ENCODE data around the gene DVL1. TPM values are rescaled to one million over a fixed set of nuclear protein-coding genes. Genes with fewer than 3 reads are reported as not detected.

Gene DVL1
- total RNA-seq, result 45.8 TPM
- 10 to 100 TPM; 38.2 to 50.5 (median 46.7) TPM for polyA plus RNA-seq (ENCODE audit: insufficient read depth in 1 of 8, insufficient read length in 8 of 8, low replicate concordance in 1 of 8)
- long read RNA-seq, donor 1, partial matches to known transcripts, result 0 of 1 reads
- long read RNA-seq, donor 1, other reads (novel, unspliced or antisense), result 0 of 1 reads
- long read RNA-seq, donor 2, result 0 reads
- long read RNA-seq, donor 3, transcript DVL1-202 (15 exons, 2,926 nt), result major isoform, 7 of 11 reads
- long read RNA-seq, donor 3, partial matches to known transcripts, result 0 of 11 reads
- long read RNA-seq, donor 3, other reads (novel, unspliced or antisense), result 0 of 11 reads
- long read RNA-seq, donor 4, partial matches to known transcripts, result 0 of 1 reads
- long read RNA-seq, donor 4, other reads (novel, unspliced or antisense), result 0 of 1 reads
- long read RNA-seq, donor 5, transcript DVL1-202 (15 exons, 2,926 nt), result major isoform, 5 of 9 reads
- long read RNA-seq, donor 5, partial matches to known transcripts, result 0 of 9 reads
- long read RNA-seq, donor 5, other reads (novel, unspliced or antisense), result 0 of 9 reads
- long read RNA-seq, donor 6, transcript DVL1-202 (15 exons, 2,926 nt), result major isoform, 9 of 10 reads
- long read RNA-seq, donor 6, partial matches to known transcripts, result 0 of 10 reads
- long read RNA-seq, donor 6, other reads (novel, unspliced or antisense), result 0 of 10 reads
- long read RNA-seq, donor 7, partial matches to known transcripts, result 0 of 2 reads
- long read RNA-seq, donor 7, other reads (novel, unspliced or antisense), result 0 of 2 reads
- long read RNA-seq, donor 8, result 0 reads
- long read RNA-seq, donor 9, result 0 reads
- long read RNA-seq, donor 10, partial matches to known transcripts, result 0 of 1 reads
- long read RNA-seq, donor 10, other reads (novel, unspliced or antisense), result 0 of 1 reads
- long read RNA-seq, donor 11, partial matches to known transcripts, result 0 of 1 reads
- long read RNA-seq, donor 11, other reads (novel, unspliced or antisense), result 0 of 1 reads

- Histone ChIP-seq H3K4me1 (ENCODE audit: control insufficient read depth, insufficient read depth, low read length) (peaks cover 60% of the 10 kb centered on the region), H3K4me3 (ENCODE audit: low read length) (peak within 1 kb of the TSS; percentile 66), H3K27ac (ENCODE audit: low read length) (peak within 1 kb of the TSS; percentile 65), H3K27me3 (ENCODE audit: control insufficient read depth, insufficient read depth, low read length) (peaks cover 27% of the 10 kb centered on the region), H3K9me3 (replicated peaks; ENCODE audit: control insufficient read depth, low read depth, low read length) (no peaks in the 10 kb centered on the region), H3K36me3 (ENCODE audit: control insufficient read depth, insufficient read depth, low read length) (peaks cover 21% of the 10 kb centered on the region)
- under 1% methylated on average over 112 of the region's 122 CpGs for WGBS (ENCODE audit: insufficient coverage)
- DNase-seq, result peak; percentile 87
Measured at GRCh38 chr1:1349256-1350012, at the start of gene DVL1. DVL1 (minus strand) TSS chr1:1349418; CDS start chr1:1349065, 353 bp downstream.

- no peak for DNase-seq
- peak overlapping the region; percentile 42 for H3K27ac ChIP-seq (ENCODE audit: low read length)
- under 1% methylated on average over 51 of the region's 54 CpGs for WGBS (ENCODE audit: insufficient coverage)
- H3K27me3 ChIP-seq (ENCODE audit: control insufficient read depth, insufficient read depth, low read length), result no peaks in the 10 kb centered on the region
- peak overlapping the region; percentile 92 for H3K4me3 ChIP-seq (ENCODE audit: low read length)
- peaks cover 25% of the 10 kb centered on the region for H3K4me1 ChIP-seq (ENCODE audit: control insufficient read depth, insufficient read depth, low read length)
- peaks cover 62% of the 10 kb centered on the region for H3K36me3 ChIP-seq (ENCODE audit: control insufficient read depth, insufficient read depth, low read length)
- H3K9me3 ChIP-seq (replicated peaks; ENCODE audit: control insufficient read depth, low read depth, low read length), result no peaks in the 10 kb centered on the region
Measured at GRCh38 chr1:1398677-1399186, 49.5 kb upstream of the DVL1 start.

- Histone ChIP-seq H3K36me3 (ENCODE audit: control insufficient read depth, insufficient read depth, low read length) (peaks cover 65% of the 10 kb centered on the region), H3K4me3 (ENCODE audit: low read length) (peak overlapping the region; percentile 92), H3K27ac (ENCODE audit: low read length) (no peak overlapping the region), H3K4me1 (ENCODE audit: control insufficient read depth, insufficient read depth, low read length) (peaks cover 25% of the 10 kb centered on the region), H3K9me3 (replicated peaks; ENCODE audit: control insufficient read depth, low read depth, low read length) (no peaks in the 10 kb centered on the region), H3K27me3 (ENCODE audit: control insufficient read depth, insufficient read depth, low read length) (no peaks in the 10 kb centered on the region)
- 60% methylated on average over 11 of the region's 19 CpGs for WGBS (ENCODE audit: insufficient coverage)
- DNase-seq, result no peak
Measured at GRCh38 chr1:1397839-1398523, 48.8 kb upstream of the DVL1 start.

- Histone ChIP-seq H3K4me3 (ENCODE audit: low read length) (no peak overlapping the region), H3K27me3 (ENCODE audit: control insufficient read depth, insufficient read depth, low read length) (no peaks in the 10 kb centered on the region), H3K27ac (ENCODE audit: low read length) (no peak overlapping the region), H3K4me1 (ENCODE audit: control insufficient read depth, insufficient read depth, low read length) (peaks cover 14% of the 10 kb centered on the region), H3K36me3 (ENCODE audit: control insufficient read depth, insufficient read depth, low read length) (peaks cover 68% of the 10 kb centered on the region), H3K9me3 (replicated peaks; ENCODE audit: control insufficient read depth, low read depth, low read length) (no peaks in the 10 kb centered on the region)
- 91% methylated on average over 6 of the region's 11 CpGs for WGBS (ENCODE audit: insufficient coverage)
- no peak for DNase-seq
Measured at GRCh38 chr1:1395166-1395565, 45.9 kb upstream of the DVL1 start.

- H3K27ac ChIP-seq (ENCODE audit: low read length), result no peak overlapping the region
- no peak for DNase-seq
- peaks cover 10% of the 10 kb centered on the region for H3K4me1 ChIP-seq (ENCODE audit: control insufficient read depth, insufficient read depth, low read length)
- peaks cover 78% of the 10 kb centered on the region for H3K36me3 ChIP-seq (ENCODE audit: control insufficient read depth, insufficient read depth, low read length)
- H3K9me3 ChIP-seq (replicated peaks; ENCODE audit: control insufficient read depth, low read depth, low read length), result no peaks in the 10 kb centered on the region
- no peak overlapping the region for H3K4me3 ChIP-seq (ENCODE audit: low read length)
- no peaks in the 10 kb centered on the region for H3K27me3 ChIP-seq (ENCODE audit: control insufficient read depth, insufficient read depth, low read length)
- 94% methylated on average over 4 of the region's 7 CpGs for WGBS (ENCODE audit: insufficient coverage)
Measured at GRCh38 chr1:1394116-1394515, 44.9 kb upstream of the DVL1 start.

- no peak overlapping the region for H3K27ac ChIP-seq (ENCODE audit: low read length)
- H3K36me3 ChIP-seq (ENCODE audit: control insufficient read depth, insufficient read depth, low read length), result peaks cover 84% of the 10 kb centered on the region
- DNase-seq, result no peak
- H3K9me3 ChIP-seq (replicated peaks; ENCODE audit: control insufficient read depth, low read depth, low read length), result no peaks in the 10 kb centered on the region
- no peak overlapping the region for H3K4me3 ChIP-seq (ENCODE audit: low read length)
- WGBS (ENCODE audit: insufficient coverage), result 94% methylated on average over 9 of the region's 11 CpGs
- H3K27me3 ChIP-seq (ENCODE audit: control insufficient read depth, insufficient read depth, low read length), result no peaks in the 10 kb centered on the region
- peaks cover 10% of the 10 kb centered on the region for H3K4me1 ChIP-seq (ENCODE audit: control insufficient read depth, insufficient read depth, low read length)
Measured at GRCh38 chr1:1393428-1393827, 44.2 kb upstream of the DVL1 start.

- H3K27ac ChIP-seq (ENCODE audit: low read length), result no peak overlapping the region
- WGBS (ENCODE audit: insufficient coverage), result 92% methylated on average over 3 of the region's 4 CpGs
- no peaks in the 10 kb centered on the region for H3K27me3 ChIP-seq (ENCODE audit: control insufficient read depth, insufficient read depth, low read length)
- DNase-seq, result no peak
- H3K4me1 ChIP-seq (ENCODE audit: control insufficient read depth, insufficient read depth, low read length), result peaks cover 6% of the 10 kb centered on the region
- no peak overlapping the region for H3K4me3 ChIP-seq (ENCODE audit: low read length)
- peaks cover 84% of the 10 kb centered on the region for H3K36me3 ChIP-seq (ENCODE audit: control insufficient read depth, insufficient read depth, low read length)
- no peaks in the 10 kb centered on the region for H3K9me3 ChIP-seq (replicated peaks; ENCODE audit: control insufficient read depth, low read depth, low read length)
Measured at GRCh38 chr1:1393014-1393413, 43.8 kb upstream of the DVL1 start.

- H3K9me3 ChIP-seq (replicated peaks; ENCODE audit: control insufficient read depth, low read depth, low read length), result no peaks in the 10 kb centered on the region
- H3K27me3 ChIP-seq (ENCODE audit: control insufficient read depth, insufficient read depth, low read length), result no peaks in the 10 kb centered on the region
- DNase-seq, result no peak
- H3K4me3 ChIP-seq (ENCODE audit: low read length), result no peak overlapping the region
- 91% methylated on average over 10 of the region's 12 CpGs for WGBS (ENCODE audit: insufficient coverage)
- H3K27ac ChIP-seq (ENCODE audit: low read length), result no peak overlapping the region
- no peaks in the 10 kb centered on the region for H3K4me1 ChIP-seq (ENCODE audit: control insufficient read depth, insufficient read depth, low read length)
- H3K36me3 ChIP-seq (ENCODE audit: control insufficient read depth, insufficient read depth, low read length), result peaks cover 90% of the 10 kb centered on the region
Measured at GRCh38 chr1:1391225-1391624, 42.0 kb upstream of the DVL1 start.

GRCh38 chr1:1390675-1391074 is 41.5 kb upstream of the DVL1 start:
- DNase-seq, result no peak
- peaks cover 93% of the 10 kb centered on the region for H3K36me3 ChIP-seq (ENCODE audit: control insufficient read depth, insufficient read depth, low read length)
- 90% methylated on average over 8 of the region's 12 CpGs for WGBS (ENCODE audit: insufficient coverage)
- no peak overlapping the region for H3K27ac ChIP-seq (ENCODE audit: low read length)
- no peaks in the 10 kb centered on the region for H3K4me1 ChIP-seq (ENCODE audit: control insufficient read depth, insufficient read depth, low read length)
- H3K4me3 ChIP-seq (ENCODE audit: low read length), result no peak overlapping the region
- H3K27me3 ChIP-seq (ENCODE audit: control insufficient read depth, insufficient read depth, low read length), result no peaks in the 10 kb centered on the region
- no peaks in the 10 kb centered on the region for H3K9me3 ChIP-seq (replicated peaks; ENCODE audit: control insufficient read depth, low read depth, low read length)
